GM19025 (cell line): ENCODE measurements around the gene CYP27B1.
"Not testable (repeated sequence)": the region's sequence is repeated elsewhere in the genome, so short reads cannot be mapped to it uniquely, and the experiment has no call there.

Experiments
- ATAC-seq: cut with Tn5 transposase; IDR thresholded peaks from one replicate; pipeline ENCODE4 v1.9.1; 2021; ENCODE audit warnings: mild to moderate bottlenecking, low read depth, moderate library complexity; ENCODE audit not compliant: unreplicated experiment

CYP27B1 gene

GRCh38 chr12:57724936-57725740 is 41.7 kb downstream of the CYP27B1 start:
- no peak for ATAC-seq

GRCh38 chr12:57724003-57724935 is 42.6 kb downstream of the CYP27B1 start:
- ATAC-seq: no peak

GRCh38 chr12:57723630-57723962 is 43.3 kb downstream of the CYP27B1 start:
- no peak for ATAC-seq

GRCh38 chr12:57722716-57723629 is 43.9 kb downstream of the CYP27B1 start:
- ATAC-seq: no peak

GRCh38 chr12:57721846-57722608 is 44.9 kb downstream of the CYP27B1 start:
- not testable (repeated sequence) for ATAC-seq

- no peak for ATAC-seq
Measured at GRCh38 chr12:57720606-57721595, 46.0 kb downstream of the CYP27B1 start.

GRCh38 chr12:57719777-57720605 is 46.9 kb downstream of the CYP27B1 start:
- no peak for ATAC-seq

GRCh38 chr12:57718641-57719528 is 48.0 kb downstream of the CYP27B1 start:
- ATAC-seq: no peak

- no peak for ATAC-seq
Measured at GRCh38 chr12:57717846-57718640, 48.8 kb downstream of the CYP27B1 start.

GRCh38 chr12:57717131-57717530 is 49.7 kb downstream of the CYP27B1 start:
- ATAC-seq: no peak

GRCh38 chr12:57716305-57716704 is 50.6 kb downstream of the CYP27B1 start:
- no peak for ATAC-seq

GRCh38 chr12:57715786-57716185 is 51.1 kb downstream of the CYP27B1 start:
- no peak for ATAC-seq

- ATAC-seq: not testable (repeated sequence)
Measured at GRCh38 chr12:57715036-57715748, 51.7 kb downstream of the CYP27B1 start.

GRCh38 chr12:57713209-57713608 is 53.7 kb downstream of the CYP27B1 start:
- no peak for ATAC-seq

GRCh38 chr12:57712701-57713100 is 54.2 kb downstream of the CYP27B1 start:
- ATAC-seq: no peak
